ENCODE measurements around the gene ANKRD1.
"Not testable (repeated sequence)": the region's sequence is repeated elsewhere in the genome, so short reads cannot be mapped to it uniquely, and the experiment has no call there.

Gene ANKRD1

GRCh38 chr10:90920986-90921666 is at the start of gene ANKRD1:
Gene ANKRD1 (minus strand): TSS chr10:90921087. CDS start chr10:90921027, 60 bp downstream.
- no peak for DNase-seq (ENCODE audit: low spot score)

GRCh38 chr10:90969947-90970673 is 49.2 kb upstream of the ANKRD1 start:
- no peak for DNase-seq (ENCODE audit: low spot score)

GRCh38 chr10:90969121-90969534 is 48.2 kb upstream of the ANKRD1 start:
- no peak for DNase-seq (ENCODE audit: low spot score)

- DNase-seq (ENCODE audit: low spot score), result no peak
Measured at GRCh38 chr10:90968328-90969081, 47.6 kb upstream of the ANKRD1 start.

- no peak for DNase-seq (ENCODE audit: low spot score)
Measured at GRCh38 chr10:90967865-90968264, 47.0 kb upstream of the ANKRD1 start.

GRCh38 chr10:90966146-90966545 is 45.3 kb upstream of the ANKRD1 start:
- no peak for DNase-seq (ENCODE audit: low spot score)

GRCh38 chr10:90965720-90966119 is 44.8 kb upstream of the ANKRD1 start:
- DNase-seq (ENCODE audit: low spot score), result no peak

- DNase-seq (ENCODE audit: low spot score), result no peak
Measured at GRCh38 chr10:90964781-90965465, 44.0 kb upstream of the ANKRD1 start.

GRCh38 chr10:90963331-90963730 is 42.4 kb upstream of the ANKRD1 start:
- no peak for DNase-seq (ENCODE audit: low spot score)

- no peak for DNase-seq (ENCODE audit: low spot score)
Measured at GRCh38 chr10:90960355-90960814, 39.5 kb upstream of the ANKRD1 start.

GRCh38 chr10:90959826-90960225 is 38.9 kb upstream of the ANKRD1 start:
- no peak for DNase-seq (ENCODE audit: low spot score)

GRCh38 chr10:90958781-90959180 is 37.9 kb upstream of the ANKRD1 start:
- DNase-seq (ENCODE audit: low spot score), result no peak

GRCh38 chr10:90947030-90947960 is 26.4 kb upstream of the ANKRD1 start:
- no peak for DNase-seq (ENCODE audit: low spot score)

- DNase-seq (ENCODE audit: low spot score), result no peak
Measured at GRCh38 chr10:90945491-90946070, 24.7 kb upstream of the ANKRD1 start.

- no peak for DNase-seq (ENCODE audit: low spot score)
Measured at GRCh38 chr10:90944749-90945148, 23.9 kb upstream of the ANKRD1 start.

- DNase-seq (ENCODE audit: low spot score), result not testable (repeated sequence)
Measured at GRCh38 chr10:90942980-90943379, 22.1 kb upstream of the ANKRD1 start.

GRCh38 chr10:90939648-90940047 is 18.8 kb upstream of the ANKRD1 start:
- DNase-seq (ENCODE audit: low spot score), result no peak

GRCh38 chr10:90939116-90939515 is 18.2 kb upstream of the ANKRD1 start:
- DNase-seq (ENCODE audit: low spot score), result no peak

GRCh38 chr10:90937645-90938258 is 16.9 kb upstream of the ANKRD1 start:
- no peak for DNase-seq (ENCODE audit: low spot score)

GRCh38 chr10:90936276-90936659 is 15.4 kb upstream of the ANKRD1 start:
- DNase-seq (ENCODE audit: low spot score), result no peak

Measured in CD4-positive, alpha-beta T cell treated with Interleukin-15 for 4 hours (primary cell).